Osteocyte (in vitro differentiated cells): ENCODE results near the gene TAX1BP1. TPM values are rescaled to one million over a fixed set of nuclear protein-coding genes. Genes with fewer than 3 reads are reported as not detected.

Experiments used
- DNase-seq: peaks from one replicate; pipeline ENCODE4 v3.0.0; 2021; ENCODE audit warnings: mixed read lengths; ENCODE audit not compliant: unreplicated experiment; ENCODE audit errors: extremely low spot score
- H3K27ac Mint-ChIP-seq: one replicate; pipeline ENCODE4 v1.8.0; 2021; ENCODE audit warnings: mild to moderate bottlenecking, mixed read lengths; ENCODE audit not compliant: unreplicated experiment
- H3K27me3 Mint-ChIP-seq: one replicate; pipeline ENCODE4 v1.8.0; 2021; ENCODE audit warnings: mixed read lengths; ENCODE audit not compliant: unreplicated experiment
- H3K36me3 Mint-ChIP-seq: one replicate; pipeline ENCODE4 v1.8.0; 2021; ENCODE audit warnings: mixed read lengths; ENCODE audit not compliant: unreplicated experiment
- H3K4me1 Mint-ChIP-seq: one replicate; pipeline ENCODE4 v1.8.0; 2021; ENCODE audit warnings: mixed read lengths; ENCODE audit not compliant: unreplicated experiment
- H3K4me3 Mint-ChIP-seq: one replicate; pipeline ENCODE4 v1.8.0; 2021; ENCODE audit warnings: mild to moderate bottlenecking, moderate library complexity, mixed read lengths; ENCODE audit not compliant: unreplicated experiment
- H3K9me3 Mint-ChIP-seq: one replicate; pipeline ENCODE4 v1.8.0; 2021; ENCODE audit warnings: mixed read lengths; ENCODE audit not compliant: unreplicated experiment
- CTCF ChIP-seq: fragments of 200-600 bp; sonication (generic); IDR thresholded peaks from 2 replicates; pipeline ENCODE4 v1.5.0; 2021; ENCODE audit warnings: antibody characterized with exemption, mild to moderate bottlenecking, moderate library complexity
- total RNA-seq: library from RNA; stranded (reverse); gene quantifications from 2 replicates; pipeline ENCODE4 v1.2.1, GENCODE V29; 2021

Gene TAX1BP1
- total RNA-seq, 1 donor from 2014 or later, result 95.5 TPM

DNA sequence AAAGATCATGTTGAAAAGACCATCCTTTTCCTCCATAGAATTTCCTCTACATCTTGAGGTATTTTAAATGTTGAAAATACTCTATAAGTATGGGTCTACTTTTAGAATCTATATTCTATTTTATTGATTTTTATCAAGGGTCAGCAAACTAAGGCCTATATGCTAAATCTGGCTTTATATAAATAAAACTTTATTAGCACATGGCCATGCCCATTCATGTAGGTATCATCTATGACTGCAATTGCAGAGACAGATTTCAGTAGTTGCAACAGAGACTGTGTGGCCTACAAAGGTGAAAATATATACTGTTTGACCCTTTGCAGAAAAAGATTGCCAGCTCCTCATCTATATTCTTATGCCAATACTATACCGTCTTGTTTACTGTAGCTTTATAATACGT lies 72.7 kb downstream of the TAX1BP1 start:
- peaks cover 39% of the 10 kb centered on the region for H3K36me3 Mint-ChIP-seq
- DNase-seq, result no peak
- H3K27me3 Mint-ChIP-seq, result no peaks in the 10 kb centered on the region
- no peak overlapping the region for H3K27ac Mint-ChIP-seq
- H3K9me3 Mint-ChIP-seq, result no peaks in the 10 kb centered on the region
- H3K4me3 Mint-ChIP-seq, result no peak overlapping the region
- no peak for TF ChIP-seq CTCF
- H3K4me1 Mint-ChIP-seq, result peaks cover 27% of the 10 kb centered on the region

DNA sequence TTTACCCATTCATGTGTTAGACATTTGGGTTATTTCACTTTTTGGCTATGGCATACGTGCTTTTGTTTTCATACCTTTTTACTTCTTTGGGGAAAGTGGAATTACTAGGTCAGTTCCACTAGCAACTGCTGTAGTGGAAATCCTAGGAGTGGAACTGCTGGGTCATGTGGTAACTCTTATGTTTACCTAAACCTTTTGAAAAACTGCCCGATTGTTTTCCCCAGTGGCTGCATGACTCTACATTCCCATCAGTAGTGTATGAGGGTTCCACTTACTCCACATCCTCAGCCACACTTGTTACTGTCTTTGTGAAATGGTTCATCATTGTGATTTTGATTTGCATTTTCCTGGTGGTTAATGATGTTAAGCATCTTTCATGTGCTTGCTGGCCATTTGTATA lies 82.3 kb downstream of the TAX1BP1 start:
- Mint-ChIP-seq H3K4me3 (no peak overlapping the region), H3K4me1 (no peaks in the 10 kb centered on the region), H3K36me3 (peaks cover 33% of the 10 kb centered on the region), H3K27ac (no peak overlapping the region), H3K27me3 (no peaks in the 10 kb centered on the region), H3K9me3 (no peaks in the 10 kb centered on the region)
- no peak for TF ChIP-seq CTCF
- DNase-seq, result no peak

DNA sequence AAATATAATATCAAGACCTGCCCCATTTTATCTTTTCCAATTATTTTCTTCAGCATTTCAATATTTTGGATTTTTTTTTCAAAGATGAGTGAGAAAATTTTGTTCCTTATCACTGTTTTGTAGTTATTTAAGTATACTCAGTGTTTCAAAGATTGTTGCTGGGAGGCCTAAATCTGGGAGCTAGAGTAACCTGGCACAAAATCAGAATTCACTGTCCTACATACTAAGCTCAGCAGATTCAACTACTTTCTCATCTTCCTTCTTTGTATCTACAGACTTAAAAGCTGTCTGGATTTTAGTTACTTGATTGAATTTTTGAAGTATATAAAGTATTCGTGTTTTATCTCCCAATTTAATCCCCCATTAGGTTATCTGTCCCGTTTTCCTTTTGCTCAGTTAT lies 85.9 kb downstream of the TAX1BP1 start:
- Mint-ChIP-seq H3K4me3 (no peak overlapping the region), H3K4me1 (no peaks in the 10 kb centered on the region), H3K27me3 (no peaks in the 10 kb centered on the region), H3K36me3 (peaks cover 30% of the 10 kb centered on the region), H3K9me3 (no peaks in the 10 kb centered on the region), H3K27ac (no peak overlapping the region)
- no peak for TF ChIP-seq CTCF
- DNase-seq, result no peak

GRCh38 chr7:27826357-27826756 lies 86.4 kb downstream of the TAX1BP1 start:
- no peak for DNase-seq
- no peaks in the 10 kb centered on the region for H3K9me3 Mint-ChIP-seq
- peaks cover 30% of the 10 kb centered on the region for H3K36me3 Mint-ChIP-seq
- H3K4me1 Mint-ChIP-seq, result no peaks in the 10 kb centered on the region
- no peak for TF ChIP-seq CTCF
- H3K4me3 Mint-ChIP-seq, result no peak overlapping the region
- H3K27me3 Mint-ChIP-seq, result no peaks in the 10 kb centered on the region
- H3K27ac Mint-ChIP-seq, result no peak overlapping the region

- H3K36me3 Mint-ChIP-seq, result peaks cover 20% of the 10 kb centered on the region
- no peak overlapping the region for H3K27ac Mint-ChIP-seq
- DNase-seq, result no peak
Observed at GRCh38 chr7:27834179-27834921, 94.4 kb downstream of the TAX1BP1 start.

More at GRCh38 chr7:27834179-27834921, 94.4 kb downstream of the TAX1BP1 start:
- peaks cover 5% of the 10 kb centered on the region for H3K4me1 Mint-ChIP-seq
- no peaks in the 10 kb centered on the region for H3K9me3 Mint-ChIP-seq
- no peaks in the 10 kb centered on the region for H3K27me3 Mint-ChIP-seq
- no peak overlapping the region for H3K4me3 Mint-ChIP-seq
- no peak for TF ChIP-seq CTCF
